Measurements from ENCODE around the gene ARSB. TPM values are rescaled to one million over a fixed set of nuclear protein-coding genes. Genes with fewer than 3 reads are reported as not detected.

ARSB gene
- total and polyA plus RNA-seq, 2 donors from 2014 or later, result 8.3 to 16.4 TPM

GRCh38 chr5:78829811-78830527, 155.1 kb downstream of the ARSB start:
- FAIRE-seq, result no peak
- DNase-seq, result peak in 3 of 5 donors; percentile 42 to 73 (median 54)
- Histone ChIP-seq H3K4me3 (ENCODE audit: low read length in 3 of 3) (no peak overlapping the region), H3K27me3 (ENCODE audit: control insufficient read depth, insufficient read depth, low read length) (no peaks in the 10 kb centered on the region), H3K27ac (ENCODE audit: low read depth in 2 of 2, low read length in 2 of 2) (no peak overlapping the region), H3K9me3 (ENCODE audit: control insufficient read depth in 2 of 3, insufficient read depth in 1 of 3, low read length in 3 of 3) (no peaks in the 10 kb centered on the region), H3K9ac (ENCODE audit: low read length in 3 of 3) (no peak overlapping the region), H3K4me1 (ENCODE audit: control insufficient read depth in 2 of 3, insufficient read depth in 2 of 3, low read depth in 1 of 3, low read length in 3 of 3) (no peaks in the 10 kb centered on the region), H3K36me3 (ENCODE audit: control insufficient read depth in 2 of 3, insufficient read depth in 3 of 3, low read length in 3 of 3) (no peaks in the 10 kb centered on the region)
- intact Hi-C loops (cut with DNase I), result no loop called here
- no peak for TF ChIP-seq CTCF (IDR thresholded peaks at IDR 0.05; ENCODE audit: borderline replicate concordance, extremely low read depth, insufficient read depth)

GRCh38 chr5:78827725-78828124, 157.4 kb downstream of the ARSB start:
- DNase-seq (no peak), FAIRE-seq (no peak)
- no peaks in the 10 kb centered on the region for H3K27me3 ChIP-seq (ENCODE audit: control insufficient read depth, insufficient read depth, low read length)
- no peak for TF ChIP-seq CTCF (IDR thresholded peaks at IDR 0.05; ENCODE audit: borderline replicate concordance, extremely low read depth, insufficient read depth)
- no peaks in the 10 kb centered on the region for H3K36me3 ChIP-seq (ENCODE audit: control insufficient read depth in 2 of 3, insufficient read depth in 3 of 3, low read length in 3 of 3)
- H3K9me3 ChIP-seq (ENCODE audit: control insufficient read depth in 2 of 3, insufficient read depth in 1 of 3, low read length in 3 of 3), result no peaks in the 10 kb centered on the region
- H3K4me3 ChIP-seq (ENCODE audit: low read length in 3 of 3), result no peak overlapping the region
- H3K27ac ChIP-seq (ENCODE audit: low read depth in 2 of 2, low read length in 2 of 2), result no peak overlapping the region
- H3K4me1 ChIP-seq (ENCODE audit: control insufficient read depth in 2 of 3, insufficient read depth in 2 of 3, low read depth in 1 of 3, low read length in 3 of 3), result peaks cover 0 to 3% (median 0%) of the 10 kb centered on the region in 3 donors
- no peak overlapping the region for H3K9ac ChIP-seq (ENCODE audit: low read length in 3 of 3)
- intact Hi-C loops (cut with DNase I), result no loop called here

- Histone ChIP-seq H3K27me3 (ENCODE audit: control insufficient read depth, insufficient read depth, low read length) (no peaks in the 10 kb centered on the region), H3K4me1 (ENCODE audit: control insufficient read depth in 2 of 3, insufficient read depth in 2 of 3, low read depth in 1 of 3, low read length in 3 of 3) (peaks cover 0 to 3% (median 0%) of the 10 kb centered on the region in 3 donors), H3K9ac (ENCODE audit: low read length in 3 of 3) (no peak overlapping the region), H3K4me3 (ENCODE audit: low read length in 3 of 3) (no peak overlapping the region), H3K9me3 (ENCODE audit: control insufficient read depth in 2 of 3, insufficient read depth in 1 of 3, low read length in 3 of 3) (no peaks in the 10 kb centered on the region), H3K27ac (ENCODE audit: low read depth in 2 of 2, low read length in 2 of 2) (no peak overlapping the region), H3K36me3 (ENCODE audit: control insufficient read depth in 2 of 3, insufficient read depth in 3 of 3, low read length in 3 of 3) (no peaks in the 10 kb centered on the region)
- FAIRE-seq, result no peak
- peak in 1 of 5 donors; percentile 70 for DNase-seq
- TF ChIP-seq CTCF (IDR thresholded peaks at IDR 0.05; ENCODE audit: borderline replicate concordance, extremely low read depth, insufficient read depth), result no peak
- intact Hi-C loops (cut with DNase I), result no loop called here
Observed at GRCh38 chr5:78824831-78825281, 160.3 kb downstream of the ARSB start.

Data from kidney (tissue), 14 donors.